GM13977 (cell line): ENCODE data around the gene ACER3.

Experiments
- DNase-seq: peaks from one replicate; pipeline ENCODE4 v3.0.0; 2012; ENCODE audit warnings: low spot score
- CTCF ChIP-seq: IDR thresholded peaks from 2 replicates; pipeline ENCODE4 v1.5.1; 2012; ENCODE audit warnings: mild to moderate bottlenecking, control low read depth; ENCODE audit not compliant: insufficient read depth; ENCODE audit errors: extremely low read depth, missing control alignments
- in situ Hi-C: fragments of 300-500 bp; cut with MboI; formaldehyde crosslinking; loops from one replicate; pipeline ENCODE4 v1.12.0; 2022; ENCODE audit warnings: low sequenced_read_pairs, low pct_unique_long_range_greater_than_20kb, mixed read lengths, inconsistent platforms; ENCODE audit not compliant: unreplicated experiment

Gene ACER3

GRCh38 chr11:76902121-76903014 lies 41.6 kb downstream of the ACER3 start:
- no peak for DNase-seq
- in situ Hi-C loops: no loop called here

GRCh38 chr11:76903325-76903724 lies 42.6 kb downstream of the ACER3 start:
- DNase-seq: no peak
- TF ChIP-seq CTCF: no peak
- in situ Hi-C loops: no loop called here

More at GRCh38 chr11:76902121-76903014, 41.6 kb downstream of the ACER3 start:
- no peak for TF ChIP-seq CTCF

- DNase-seq: no peak
- no peak for TF ChIP-seq CTCF
- in situ Hi-C loops: loop anchor here (10.0 kb wide), 1 partner anchor 106 kb away; no protein-coding TSS in a partner anchor
These were observed 50.1 kb downstream of the ACER3 start for GRCh38 chr11:76910620-76911414.

DNA sequence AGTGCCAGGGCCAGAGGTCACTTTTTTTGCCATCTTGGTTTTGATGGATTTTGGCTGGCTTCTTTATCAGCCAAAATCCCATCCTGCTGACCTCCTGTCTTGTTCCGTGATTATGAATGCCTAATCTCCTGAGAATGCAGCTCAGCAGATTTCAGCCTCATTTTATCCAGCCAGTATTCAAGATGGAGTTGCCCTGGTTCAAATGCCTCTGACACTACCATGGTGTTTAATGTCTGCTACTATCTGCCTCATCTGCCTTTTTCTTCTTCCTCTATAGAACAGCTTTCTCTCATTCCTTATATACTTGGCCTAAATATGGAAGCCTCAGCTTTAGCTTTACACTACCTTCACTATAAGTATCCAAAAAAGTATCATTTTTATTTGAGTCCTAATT lies 50.7 kb downstream of the ACER3 start:
- no peak for DNase-seq
- in situ Hi-C loops: loop anchor here (10.0 kb wide), 1 partner anchor 107 kb away; no protein-coding TSS in a partner anchor
- TF ChIP-seq CTCF: no peak

- in situ Hi-C loops: loop anchor here (10.0 kb wide), 1 partner anchor 112 kb away; no protein-coding TSS in a partner anchor
- TF ChIP-seq CTCF: no peak
- no peak for DNase-seq
These were observed 56.0 kb downstream of the ACER3 start for GRCh38 chr11:76916712-76917111.

DNA sequence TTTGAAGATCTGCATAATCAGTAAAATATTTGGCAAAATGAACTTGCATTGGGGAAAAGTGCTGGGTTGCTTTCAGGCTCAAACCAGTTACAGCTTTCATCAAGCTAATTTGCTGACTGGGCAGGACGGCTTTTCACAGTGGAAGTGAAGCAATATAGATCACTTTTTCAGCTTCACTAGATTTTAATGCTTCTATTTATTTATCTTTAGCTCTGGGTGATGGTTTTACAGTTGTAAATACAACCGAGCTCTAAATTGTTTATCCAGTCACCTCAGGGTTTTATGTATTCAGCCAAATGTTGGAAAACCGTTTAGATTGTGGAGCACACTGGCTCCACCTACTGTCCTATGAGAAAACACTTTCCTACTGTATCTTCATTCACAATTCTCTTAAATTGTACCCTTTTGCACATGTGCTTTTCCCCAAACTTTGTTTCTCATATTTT lies 58.2 kb downstream of the ACER3 start:
- DNase-seq: no peak
- in situ Hi-C loops: loop anchor here (10.0 kb wide), 1 partner anchor 114 kb away; no protein-coding TSS in a partner anchor
- TF ChIP-seq CTCF: peak; percentile 74
